PC-3 (cell line): ENCODE results near the gene EXD2. TPM values are rescaled to one million over a fixed set of nuclear protein-coding genes. Genes with fewer than 3 reads are reported as not detected.

Experiments used
- ATAC-seq: fragments of 200-7000 bp; cut with Tn5 transposase; 2 replicates; pipeline ENCODE4 v1.9.1; 2020; ENCODE audit warnings: mild to moderate bottlenecking, moderate library complexity
- Bru-seq: library from RNA; stranded (reverse); fragments of 400-500 nt; gene quantifications from one replicate; lab custom pipeline; 2021; lab: Mats Ljungman, UMichigan
- BruChase-seq, 2 experiments: library from RNA; stranded (reverse); fragments of 400-500 nt; gene quantifications; one replicate each; lab custom pipeline; 2021; lab: Mats Ljungman, UMichigan
- BruUV-seq: library from RNA; stranded (reverse); fragments of 400-500 nt; replicated peaks from 2 replicates; lab custom pipeline; 2021; lab: Mats Ljungman, UMichigan
- CTCF ChIA-PET: fragments of 300-600 bp; sonication (Branson Sonifier 250); formaldehyde crosslinking; loops from one replicate; lab custom pipeline; 2022; ENCODE audit warnings: antibody characterized with exemption; lab: Charles Lee
- POLR2A ChIA-PET: fragments of 300-600 bp; sonication (Branson Sonifier 250); formaldehyde crosslinking; loops from one replicate; lab custom pipeline; 2022; ENCODE audit warnings: antibody characterized with exemption; ENCODE audit not compliant: unreplicated experiment; lab: Charles Lee
- DNase-seq: peaks from one replicate; pipeline ENCODE4 v3.0.0-alpha.2; 2015
- H2AFZ ChIP-seq: fragments of 300-600 bp; sonication (generic); 2 replicates; pipeline ENCODE4 v1.6.0; 2016; ENCODE audit warnings: antibody characterized with exemption, low read length
- H3F3A ChIP-seq: fragments of 300-600 bp; sonication (generic); one replicate; pipeline ENCODE4 v1.6.0; 2017; ENCODE audit warnings: antibody characterized with exemption, low read length, control low read depth, mild to moderate bottlenecking; ENCODE audit not compliant: unreplicated experiment
- H3K27ac ChIP-seq: fragments of 300-600 bp; sonication (generic); 2 replicates; pipeline ENCODE4 v1.5.1; 2016; ENCODE audit warnings: mild to moderate bottlenecking, low read length
- H3K27me3 ChIP-seq: fragments of 300-600 bp; sonication (generic); 2 replicates; pipeline ENCODE4 v1.6.1; 2016; ENCODE audit warnings: low read length, mixed read lengths
- H3K36me3 ChIP-seq: fragments of 300-600 bp; sonication (generic); 2 replicates; pipeline ENCODE4 v1.6.1; 2016; ENCODE audit warnings: low read depth, mixed run types, low read length, mixed read lengths
- H3K4me1 ChIP-seq: fragments of 300-600 bp; sonication (generic); 2 replicates; pipeline ENCODE4 v1.5.1; 2016; ENCODE audit warnings: low read length; ENCODE audit not compliant: insufficient read depth
- H3K4me2 ChIP-seq: fragments of 300-600 bp; sonication (generic); 2 replicates; pipeline ENCODE4 v1.6.0; 2016; ENCODE audit warnings: low read length
- H3K4me3 ChIP-seq: fragments of 300-600 bp; sonication (generic); 2 replicates; pipeline ENCODE4 v1.5.1; 2016; ENCODE audit warnings: mild to moderate bottlenecking, low read length, mixed read lengths
- H3K79me2 ChIP-seq: fragments of 300-600 bp; sonication (generic); 2 replicates; pipeline ENCODE4 v1.6.1; 2017; ENCODE audit warnings: low read length, mixed read lengths
- H3K9ac ChIP-seq: fragments of 300-600 bp; sonication (generic); 2 replicates; pipeline ENCODE4 v1.6.0; 2016; ENCODE audit warnings: mild to moderate bottlenecking, low read length
- H3K9me2 ChIP-seq: fragments of 300-600 bp; sonication (generic); replicated peaks from 2 replicates; pipeline ENCODE4 v1.6.1; 2016; ENCODE audit warnings: mixed run types, low read length, mixed read lengths
- H3K9me3 ChIP-seq: fragments of 300-600 bp; sonication (generic); 2 replicates; pipeline ENCODE4 v1.6.1; 2016; ENCODE audit warnings: low read length, mixed read lengths
- H4K20me1 ChIP-seq: fragments of 300-600 bp; sonication (generic); 2 replicates; pipeline ENCODE4 v1.6.1; 2016; ENCODE audit warnings: low read length, mixed read lengths
- EZH2 ChIP-seq: fragments of 300-600 bp; sonication (generic); IDR thresholded peaks from one replicate; pipeline ENCODE4 v1.6.1; 2017; ENCODE audit warnings: antibody characterized with exemption, mild to moderate bottlenecking, low read length; ENCODE audit not compliant: unreplicated experiment
- EZH2phosphoT487 ChIP-seq: fragments of 300-600 bp; sonication (generic); IDR thresholded peaks from 2 replicates; pipeline ENCODE4 v1.6.1; 2018; ENCODE audit warnings: mild to moderate bottlenecking, antibody characterized with exemption, low read length, borderline replicate concordance
- intact Hi-C: fragments of 100-400 bp; cut with micrococcal nuclease; formaldehyde crosslinking; loops from 2 replicates; pipeline ENCODE4 v1.9.0; 2023
- long read RNA-seq: library from polyadenylated mRNA; unstranded; transcript quantifications from one replicate; pipeline ENCODE4 v2.0.0, GENCODE V29; 2021; ENCODE audit not compliant: unreplicated experiment
- total RNA-seq: library from RNA; depleted of rRNA; stranded (reverse); fragments of >200 nt; gene quantifications from 2 replicates; pipeline ENCODE4 v1.2.3, GENCODE V29; 2014; rRNA removed
- TF ChIP-seq, protein P1 (sequence below): fragments of 300-600 bp; sonication (generic); conservative IDR thresholded peaks from 2 replicates; pipeline ENCODE4 v1.5.1; 2017; ENCODE audit warnings: antibody characterized with exemption, low read depth, mild to moderate bottlenecking, low read length

The EXD2 gene, protein sequence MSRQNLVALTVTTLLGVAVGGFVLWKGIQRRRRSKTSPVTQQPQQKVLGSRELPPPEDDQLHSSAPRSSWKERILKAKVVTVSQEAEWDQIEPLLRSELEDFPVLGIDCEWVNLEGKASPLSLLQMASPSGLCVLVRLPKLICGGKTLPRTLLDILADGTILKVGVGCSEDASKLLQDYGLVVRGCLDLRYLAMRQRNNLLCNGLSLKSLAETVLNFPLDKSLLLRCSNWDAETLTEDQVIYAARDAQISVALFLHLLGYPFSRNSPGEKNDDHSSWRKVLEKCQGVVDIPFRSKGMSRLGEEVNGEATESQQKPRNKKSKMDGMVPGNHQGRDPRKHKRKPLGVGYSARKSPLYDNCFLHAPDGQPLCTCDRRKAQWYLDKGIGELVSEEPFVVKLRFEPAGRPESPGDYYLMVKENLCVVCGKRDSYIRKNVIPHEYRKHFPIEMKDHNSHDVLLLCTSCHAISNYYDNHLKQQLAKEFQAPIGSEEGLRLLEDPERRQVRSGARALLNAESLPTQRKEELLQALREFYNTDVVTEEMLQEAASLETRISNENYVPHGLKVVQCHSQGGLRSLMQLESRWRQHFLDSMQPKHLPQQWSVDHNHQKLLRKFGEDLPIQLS
- total RNA-seq (19.0 and 19.9 TPM in 2 replicates), Bru-seq, nascent RNA (percentile 83 among the genes with signal in this experiment), BruChase-seq, experiment 1, labeled RNA remaining after a 6-hour chase (percentile 89 among the genes with signal in this experiment), BruChase-seq, experiment 2, labeled RNA remaining after a 2-hour chase (percentile 84 among the genes with signal in this experiment)
- long read RNA-seq, full-length matches to known transcripts = 31 of 177 reads
- long read RNA-seq, partial matches to known transcripts = 35 of 177 reads
- long read RNA-seq, other reads (novel, unspliced or antisense) = 111 of 177 reads

DNA sequence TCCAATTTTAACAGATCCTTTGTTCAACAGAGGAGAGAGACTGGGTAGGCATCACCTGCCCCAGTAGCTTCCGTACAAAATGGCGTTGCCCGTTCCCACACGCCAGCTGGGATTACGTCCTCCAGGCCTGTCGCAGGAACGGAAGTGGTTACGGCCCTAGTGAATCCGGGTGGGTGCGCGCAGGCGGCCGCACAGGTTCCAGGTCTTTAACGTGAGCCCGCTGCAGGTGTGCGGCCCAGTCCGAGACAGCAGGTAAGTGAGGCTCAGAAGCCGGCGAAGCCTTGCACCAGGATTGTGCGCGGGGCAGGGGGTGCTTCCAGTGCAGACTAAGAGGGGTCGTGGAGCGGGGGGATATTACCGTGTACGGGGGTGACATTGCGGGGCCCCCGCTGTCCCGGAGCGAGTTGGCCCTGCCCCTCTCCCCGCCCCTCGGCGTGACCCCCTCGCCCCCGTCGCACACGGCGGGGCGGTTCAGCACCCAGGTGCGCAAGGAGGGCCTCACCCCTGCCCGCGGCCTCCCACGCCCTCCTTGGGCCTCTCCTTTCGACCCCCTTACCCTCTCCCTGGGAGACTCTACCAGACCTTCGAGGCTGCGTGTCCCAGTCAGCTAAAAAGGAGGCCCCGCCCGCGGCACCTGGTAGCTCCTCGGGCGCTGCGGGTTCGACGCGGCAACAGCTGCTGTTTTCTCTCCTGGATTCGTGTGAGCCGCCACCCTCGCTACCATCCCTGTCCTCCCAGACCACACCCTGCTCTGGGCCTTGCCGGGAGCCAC, at the start of gene EXD2:
TSS of gene EXD2 (plus strand) at position 159 of the 772 bp plus-strand sequence. CDS start 17,973 bp downstream, outside the sequence.
- no peaks in the 10 kb centered on the region for H3K9me2 ChIP-seq
- DNase-seq (peak; percentile 95), ATAC-seq (peak; percentile 97)
- H3K4me3 ChIP-seq = peak within 1 kb of the TSS; percentile 84
- intact Hi-C loops = loop anchor here (1.0 to 10.0 kb wide), 5 partner anchors 13 to 217 kb away; partner anchors contain the start of genes ACTN1, DCAF5, ERH and SLC39A9
- peak within 1 kb of the TSS; percentile 85 for H3K9ac ChIP-seq
- peak within 1 kb of the TSS; percentile 56 for H3K27ac ChIP-seq
- H3F3A ChIP-seq = no peaks in the 10 kb centered on the region
- H3K4me1 ChIP-seq = peaks cover 13% of the 10 kb centered on the region
- peaks cover 37% of the 10 kb centered on the region for H3K79me2 ChIP-seq
- CTCF ChIA-PET = interaction anchor here (0.6 to 1.2 kb wide), 4 partner anchors 10 to 1789 kb away, joined by 3 to 6 read pairs (median 4); no protein-coding TSS in a partner anchor
- H3K27me3 ChIP-seq = no peaks in the 10 kb centered on the region
- POLR2A ChIA-PET = interaction anchor here (0.5 to 0.7 kb wide), 5 partner anchors 16 to 670 kb away, joined by 3 to 6 read pairs (median 4); no protein-coding TSS in a partner anchor
- H3K4me2 ChIP-seq = peak within 1 kb of the TSS; percentile 93
- no peaks in the 10 kb centered on the region for H4K20me1 ChIP-seq
- TF ChIP-seq EZH2phosphoT487 = no peak
- TF ChIP-seq, protein P1, sequence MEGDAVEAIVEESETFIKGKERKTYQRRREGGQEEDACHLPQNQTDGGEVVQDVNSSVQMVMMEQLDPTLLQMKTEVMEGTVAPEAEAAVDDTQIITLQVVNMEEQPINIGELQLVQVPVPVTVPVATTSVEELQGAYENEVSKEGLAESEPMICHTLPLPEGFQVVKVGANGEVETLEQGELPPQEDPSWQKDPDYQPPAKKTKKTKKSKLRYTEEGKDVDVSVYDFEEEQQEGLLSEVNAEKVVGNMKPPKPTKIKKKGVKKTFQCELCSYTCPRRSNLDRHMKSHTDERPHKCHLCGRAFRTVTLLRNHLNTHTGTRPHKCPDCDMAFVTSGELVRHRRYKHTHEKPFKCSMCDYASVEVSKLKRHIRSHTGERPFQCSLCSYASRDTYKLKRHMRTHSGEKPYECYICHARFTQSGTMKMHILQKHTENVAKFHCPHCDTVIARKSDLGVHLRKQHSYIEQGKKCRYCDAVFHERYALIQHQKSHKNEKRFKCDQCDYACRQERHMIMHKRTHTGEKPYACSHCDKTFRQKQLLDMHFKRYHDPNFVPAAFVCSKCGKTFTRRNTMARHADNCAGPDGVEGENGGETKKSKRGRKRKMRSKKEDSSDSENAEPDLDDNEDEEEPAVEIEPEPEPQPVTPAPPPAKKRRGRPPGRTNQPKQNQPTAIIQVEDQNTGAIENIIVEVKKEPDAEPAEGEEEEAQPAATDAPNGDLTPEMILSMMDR = no peak
- no peak for TF ChIP-seq EZH2
- peak within 1 kb of the TSS; percentile 79 for H2AFZ ChIP-seq
- BruUV-seq = no TSS peak
- H3K9me3 ChIP-seq = no peaks in the 10 kb centered on the region
- no peaks in the 10 kb centered on the region for H3K36me3 ChIP-seq

DNA sequence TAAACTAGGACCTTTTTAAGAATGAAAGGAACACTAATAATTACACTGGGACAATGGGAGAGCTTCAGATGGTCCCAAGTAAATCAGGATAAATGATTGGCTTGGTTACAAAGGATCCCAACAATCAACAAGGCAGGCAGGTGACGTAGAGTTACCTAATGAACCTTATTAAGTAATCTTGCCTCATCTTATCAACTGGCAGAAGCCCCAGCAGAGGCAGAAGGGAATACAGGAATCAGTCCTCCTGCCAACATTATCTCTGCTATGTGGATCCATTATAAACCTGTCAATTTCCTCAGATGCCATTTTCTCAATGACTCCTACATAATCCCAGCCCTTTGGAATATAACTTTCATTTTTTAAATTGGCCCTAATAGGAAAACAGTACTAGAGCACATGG, 49.7 kb upstream of the EXD2 start:
- TF ChIP-seq, protein P1 = no peak
- no peak for TF ChIP-seq EZH2phosphoT487
- no peak for TF ChIP-seq EZH2
- Histone ChIP-seq H3F3A (no peaks in the 10 kb centered on the region), H3K4me3 (no peak overlapping the region), H3K9ac (no peak overlapping the region), H3K9me2 (no peaks in the 10 kb centered on the region), H3K27me3 (no peaks in the 10 kb centered on the region), H4K20me1 (0 out of 2 replicates have a peak, but pooled peaks cover 5% of the 10 kb centered on the region), H3K4me1 (no peaks in the 10 kb centered on the region), H3K4me2 (no peak overlapping the region), H3K79me2 (peaks cover 75% of the 10 kb centered on the region), H2AFZ (no peak overlapping the region), H3K9me3 (no peaks in the 10 kb centered on the region), H3K27ac (no peak overlapping the region), H3K36me3 (no peaks in the 10 kb centered on the region; the same call in 1 of the 2 replicates)
- ChIA-PET POLR2A (interaction anchor here (0.5 kb wide), 1 partner anchor 43 kb away, joined by 4 read pairs; no protein-coding TSS in a partner anchor), CTCF (no interaction called here)
- intact Hi-C loops = loop anchor here (1.0 kb wide), 1 partner anchor 8 kb away; no protein-coding TSS in a partner anchor
- no TSS peak for BruUV-seq
- DNase-seq (no peak), ATAC-seq (no peak)
